Activated T-cell treated with anti-CD3 and anti-CD28 coated beads for 24 hours (primary cell): ENCODE data around the gene PTGIS.
A peak's percentile ranks its signal among the peaks of the same experiment; 100 is the strongest.

Experiments
- DNase-seq: peaks from one replicate; pipeline ENCODE4 v3.0.0-alpha.2; 2020; ENCODE audit warnings: low read depth

The PTGIS gene

DNA sequence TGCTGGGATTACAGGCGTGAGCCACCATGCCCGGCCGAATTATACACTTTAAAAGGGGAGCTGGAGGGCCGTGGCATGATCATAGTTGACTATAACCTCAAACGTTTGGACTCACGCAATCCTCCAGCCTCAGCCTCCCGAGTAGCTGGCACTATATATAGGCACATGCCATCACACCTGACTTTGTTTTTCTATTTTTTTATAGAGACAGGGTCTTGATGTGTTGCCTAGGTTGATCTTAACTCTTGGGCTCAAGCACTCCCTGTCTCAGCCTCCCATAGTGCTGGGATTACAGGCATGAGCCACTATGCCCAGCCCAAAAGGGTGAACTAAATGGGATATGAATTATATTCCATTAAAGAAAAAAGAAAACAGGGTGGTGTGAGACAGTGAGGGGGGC is 7.8 kb downstream of the PTGIS start:
- DNase-seq = no peak

DNA sequence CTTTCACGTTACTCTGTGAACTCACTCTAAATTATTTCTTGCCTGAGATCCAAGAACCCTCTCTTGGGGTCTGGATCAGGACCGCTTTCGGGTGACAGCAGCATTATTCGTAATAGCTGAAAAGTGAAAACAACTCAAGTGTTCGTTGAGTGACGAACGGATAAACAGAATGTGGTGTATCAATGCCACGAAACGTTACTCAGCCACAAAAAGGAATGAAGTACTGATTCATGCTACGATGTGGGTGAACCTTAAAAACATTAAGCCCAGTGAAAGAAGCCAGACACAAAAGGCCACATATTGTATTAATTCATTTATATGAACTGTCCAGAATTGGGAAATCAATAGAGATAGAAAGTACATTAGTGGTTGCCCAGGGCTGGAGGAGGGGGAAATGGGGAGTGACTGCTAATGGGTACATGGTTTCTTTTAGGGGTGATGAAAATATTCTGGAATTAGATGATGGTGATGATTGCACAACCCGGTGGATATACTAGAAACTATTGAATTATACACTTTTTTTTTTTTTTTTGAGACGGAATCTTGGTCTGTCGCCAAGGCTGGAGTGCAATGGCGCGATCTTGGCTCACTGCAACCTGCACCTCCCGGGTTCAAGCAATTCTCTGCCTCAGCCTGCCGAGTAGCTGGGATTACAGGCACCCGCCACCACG is 8.4 kb downstream of the PTGIS start:
- DNase-seq = no peak

DNA sequence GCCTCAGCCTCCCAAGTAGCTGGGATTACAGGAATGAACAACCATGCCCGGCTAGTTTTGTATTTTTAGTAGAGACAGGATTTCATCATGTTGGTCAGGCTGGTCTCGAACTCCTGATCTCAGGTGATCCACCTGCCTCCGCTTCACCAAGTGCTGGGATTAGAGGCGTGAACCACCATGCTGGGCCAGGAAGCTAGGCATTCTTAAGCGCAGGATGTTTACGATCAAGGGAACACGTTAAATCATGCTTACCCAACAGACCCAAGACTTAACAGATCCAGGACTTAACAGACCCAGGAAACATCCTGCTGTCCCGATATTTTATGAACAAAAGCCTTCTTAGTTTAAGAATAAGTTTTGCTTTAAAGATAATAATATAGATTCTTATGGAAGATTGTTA is 9.1 kb downstream of the PTGIS start:
- no peak for DNase-seq

GRCh38 chr20:49557449-49557848 is 10.5 kb downstream of the PTGIS start:
- no peak for DNase-seq

DNA sequence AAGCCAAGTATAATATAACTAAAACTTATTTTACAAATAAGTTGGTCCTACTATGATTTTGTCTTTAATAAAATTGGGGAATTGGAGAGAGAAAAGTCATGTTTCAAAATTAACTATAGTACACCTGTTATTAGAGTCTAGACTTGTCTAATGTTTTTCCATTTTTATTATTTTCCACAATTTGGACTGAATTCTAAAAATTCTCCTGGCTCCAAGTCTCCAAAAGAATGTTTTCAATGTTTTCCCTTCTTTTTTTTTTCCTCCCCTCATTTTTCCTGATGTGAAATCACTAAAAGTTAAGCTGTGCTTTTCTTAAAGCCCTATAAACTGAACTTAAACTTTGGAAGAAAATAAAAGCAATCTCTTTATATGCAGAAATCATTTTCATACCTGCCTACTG is 11.3 kb downstream of the PTGIS start:
- no peak for DNase-seq

GRCh38 chr20:49549801-49550551 is 18.0 kb downstream of the PTGIS start:
- no peak for DNase-seq

DNA sequence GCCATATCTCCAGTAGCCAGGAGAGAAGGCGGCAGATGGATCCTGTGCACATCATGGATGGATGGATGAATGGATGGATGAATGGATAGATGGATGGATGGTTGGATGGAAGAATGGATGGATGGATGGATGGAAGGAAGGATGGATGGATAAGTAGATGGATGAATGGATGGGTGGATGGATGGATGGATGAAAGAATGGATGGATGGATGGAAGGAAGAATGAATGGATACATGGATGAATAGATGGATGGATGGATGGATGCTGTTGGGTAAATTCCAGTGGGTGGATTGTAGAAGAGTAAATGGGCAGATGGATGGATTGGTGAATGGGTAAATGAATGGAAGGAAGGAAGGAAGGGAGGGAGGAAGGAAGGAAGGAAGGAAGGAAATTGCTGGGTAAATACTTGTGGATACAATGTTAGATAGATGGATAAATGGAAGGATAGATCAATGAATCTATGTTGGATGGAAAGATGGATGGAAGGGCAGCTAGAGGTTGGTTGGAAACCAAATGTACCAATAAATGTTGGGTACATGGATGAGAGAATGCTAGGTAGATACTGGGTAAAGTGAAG is 19.5 kb downstream of the PTGIS start:
- DNase-seq = no peak

DNA sequence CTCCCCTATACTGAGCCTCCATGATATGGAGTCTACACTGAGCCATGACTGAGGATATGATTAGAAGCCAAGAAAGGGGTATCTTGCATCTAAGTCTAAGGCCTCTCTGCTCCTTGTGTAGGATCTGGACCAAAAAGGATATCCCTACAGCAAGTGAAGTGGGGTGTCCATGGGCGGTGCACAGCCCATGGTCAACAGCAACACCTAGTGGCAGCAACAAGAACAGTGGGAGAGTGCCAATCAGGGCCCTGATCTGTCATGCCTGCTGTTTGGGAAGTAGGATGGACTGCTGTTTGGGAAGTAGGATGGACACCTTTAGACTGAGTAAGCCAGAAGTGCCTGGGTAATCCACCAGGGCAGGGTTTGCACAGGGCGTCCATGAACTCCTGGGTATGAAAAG is 22.4 kb downstream of the PTGIS start:
- DNase-seq = no peak

GRCh38 chr20:49544535-49544934 is 23.4 kb downstream of the PTGIS start:
- DNase-seq = no peak

DNA sequence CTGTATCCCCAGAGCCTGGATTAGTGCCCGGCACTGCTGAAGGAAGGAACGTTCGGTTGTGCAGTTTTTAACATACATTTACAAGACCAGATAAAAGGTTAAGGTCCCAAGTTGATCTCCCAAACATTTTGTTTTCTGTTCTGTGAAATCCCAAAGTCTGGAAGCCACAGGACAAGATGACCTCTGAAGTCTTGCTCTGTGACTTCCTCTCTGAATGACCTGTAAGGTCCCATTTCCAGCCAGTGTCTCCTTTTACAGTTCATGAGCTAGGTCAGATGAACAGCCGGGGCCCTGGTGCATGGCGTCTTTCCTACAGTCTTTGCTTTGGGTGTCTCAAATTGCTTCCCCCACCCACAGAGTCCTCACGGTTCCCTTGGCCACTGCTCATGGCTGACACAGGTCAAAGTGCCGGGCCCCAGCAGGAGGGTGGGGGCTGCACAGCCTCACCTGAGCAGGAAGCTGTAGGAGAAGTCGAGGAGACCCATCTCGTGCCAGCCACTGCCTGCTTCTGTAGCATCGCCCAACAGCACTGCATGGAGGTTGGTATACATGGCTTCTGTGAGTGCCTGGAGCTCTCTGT is 24.0 kb downstream of the PTGIS start:
- no peak for DNase-seq

DNA sequence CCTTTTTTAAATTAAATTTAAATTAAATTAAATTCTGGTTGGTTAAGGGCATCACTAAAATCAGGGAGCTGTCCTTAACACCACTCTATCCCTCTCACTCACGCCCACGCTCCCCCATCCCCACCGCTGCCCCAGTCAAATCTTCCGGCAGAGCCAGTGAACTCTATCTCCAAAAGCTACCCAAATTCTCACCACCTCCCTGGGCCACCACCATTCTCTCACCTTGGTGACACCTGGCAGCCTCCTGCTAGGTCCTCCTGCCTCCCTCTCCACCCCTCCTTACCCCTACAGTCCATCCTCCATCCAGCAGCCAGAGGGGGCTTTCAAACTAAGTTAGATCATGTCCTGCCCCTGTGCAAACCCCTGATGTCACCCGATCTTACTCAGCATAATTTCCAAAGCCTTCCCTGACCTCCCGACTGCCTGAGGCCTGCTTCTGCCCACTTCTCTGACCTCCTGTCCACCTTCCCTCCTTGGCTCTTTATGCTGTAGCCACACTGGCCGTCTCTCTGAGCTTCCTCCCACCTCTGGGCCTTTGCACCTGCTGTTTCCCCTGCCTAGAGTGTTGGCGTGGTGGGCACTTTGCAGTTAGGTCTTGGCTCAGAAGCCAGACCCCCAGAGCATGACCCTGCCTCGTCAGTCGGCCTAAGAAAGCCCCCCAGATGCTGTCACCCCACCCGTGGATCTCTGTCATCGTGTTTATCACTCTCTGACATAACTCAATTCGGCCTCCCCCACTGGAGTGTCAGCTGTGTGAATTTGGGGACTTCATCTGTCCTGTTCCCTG is 24.7 kb downstream of the PTGIS start:
- no peak for DNase-seq

GRCh38 chr20:49542514-49542991 is 25.4 kb downstream of the PTGIS start:
- no peak for DNase-seq

- peak; percentile 62 for DNase-seq
Observed at GRCh38 chr20:49541733-49542513, 26.0 kb downstream of the PTGIS start.

GRCh38 chr20:49540687-49541435 is 27.1 kb downstream of the PTGIS start:
- no peak for DNase-seq

DNA sequence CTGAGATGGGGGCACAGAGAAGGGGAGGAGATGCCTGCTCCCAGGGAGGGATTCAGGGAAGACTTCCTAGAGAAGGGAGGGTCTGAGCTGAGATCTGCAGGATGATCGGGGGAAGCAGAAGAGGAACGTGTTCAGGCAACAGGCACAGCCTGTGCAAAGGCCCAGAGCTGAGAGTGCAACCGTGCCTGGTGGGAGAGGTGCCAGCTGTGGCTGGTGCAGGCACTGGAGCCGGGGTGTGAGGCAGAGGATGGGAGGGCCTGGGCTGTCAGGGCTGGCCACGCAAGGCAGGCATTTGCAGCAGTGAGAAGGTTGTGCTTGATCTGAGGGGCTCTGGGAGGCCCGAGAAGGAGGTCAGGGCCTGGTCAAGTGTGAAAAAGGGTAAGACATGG is 27.7 kb downstream of the PTGIS start:
- no peak for DNase-seq

DNA sequence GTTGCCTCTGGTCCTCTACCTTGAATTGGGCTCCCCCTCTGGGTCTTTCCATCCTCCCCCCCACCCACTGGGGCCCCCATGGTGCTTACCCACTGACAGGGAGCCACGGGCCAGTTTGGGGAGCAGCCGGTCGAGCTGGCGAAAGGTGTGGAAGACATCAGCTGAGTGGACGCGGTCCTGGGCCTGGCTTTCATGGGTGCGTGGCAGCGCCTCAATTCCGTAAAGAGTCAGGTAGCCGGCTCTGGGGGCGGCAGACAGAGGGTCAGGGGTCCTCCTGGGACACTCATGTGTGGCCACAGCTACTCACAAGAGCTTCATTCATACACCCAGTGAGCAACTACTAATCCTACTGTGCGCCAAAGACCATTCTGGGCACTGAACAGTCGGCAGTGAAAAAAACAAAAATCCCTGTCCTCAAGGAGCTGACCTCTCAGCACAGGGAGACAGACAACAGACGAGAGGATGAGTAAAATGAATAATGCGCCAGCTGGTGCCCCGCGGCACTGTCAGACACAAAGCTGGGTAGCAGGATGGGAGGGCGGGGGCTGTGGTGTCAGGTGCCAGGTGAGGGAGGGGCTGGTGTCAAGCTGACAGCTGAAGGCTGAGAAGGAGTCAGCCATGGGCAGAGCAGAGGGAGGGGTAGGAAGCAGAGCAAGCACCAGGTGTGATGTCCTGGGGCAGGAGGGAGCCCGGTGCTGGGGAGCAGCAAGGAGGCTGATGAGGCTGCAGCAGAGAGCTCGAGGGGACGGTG is 28.3 kb downstream of the PTGIS start:
- DNase-seq = no peak

- no peak for DNase-seq
Observed at GRCh38 chr20:49538950-49539349, 29.0 kb downstream of the PTGIS start.

- DNase-seq = peak; percentile 63
Observed at GRCh38 chr20:49534255-49534712, 33.7 kb downstream of the PTGIS start.

- no peak for DNase-seq
Observed at GRCh38 chr20:49532285-49532946, 35.5 kb downstream of the PTGIS start.
